Stimulated activated CD8-positive, alpha-beta memory T cell treated with anti-CD3 and anti-CD28 coated beads, Interleukin-12 subunit alpha, Interleukin-12 subunit beta, amount 100 ng/mL, for 4 hours (primary cell): ENCODE data around the gene SCN8A.
"Not testable (repeated sequence)": the region's sequence is repeated elsewhere in the genome, so short reads cannot be mapped to it uniquely, and the experiment has no call there.

Experiments
- DNase-seq: peaks from one replicate; pipeline ENCODE4 v3.0.0-alpha.2; 2020; ENCODE audit warnings: low read depth

SCN8A gene

GRCh38 chr12:51817027-51817953 is 226.3 kb downstream of the SCN8A start:
- DNase-seq: no peak

DNA sequence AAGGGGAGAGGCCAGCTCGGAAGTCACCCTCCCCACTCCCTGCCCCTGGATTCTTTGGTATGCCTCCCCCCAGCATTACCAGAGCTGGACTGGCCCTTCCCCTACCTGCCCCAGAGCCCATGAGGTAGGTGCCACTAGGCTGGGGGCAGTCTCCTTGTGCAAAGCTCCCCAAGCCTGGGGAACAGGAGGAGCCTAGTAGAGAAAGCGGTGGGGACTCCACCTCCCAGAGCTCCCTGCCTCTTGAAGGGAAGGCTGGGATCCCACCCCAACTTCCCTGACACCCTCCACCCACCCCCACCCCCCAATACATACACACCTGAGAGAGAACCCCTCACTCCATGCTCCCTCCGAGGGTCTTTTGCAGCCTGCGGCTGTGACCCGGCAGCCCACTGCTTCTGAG is 227.1 kb downstream of the SCN8A start:
- no peak for DNase-seq

GRCh38 chr12:51818566-51819300 is 227.7 kb downstream of the SCN8A start:
- no peak for DNase-seq

GRCh38 chr12:51819736-51820525 is 228.9 kb downstream of the SCN8A start:
- DNase-seq: no peak

DNA sequence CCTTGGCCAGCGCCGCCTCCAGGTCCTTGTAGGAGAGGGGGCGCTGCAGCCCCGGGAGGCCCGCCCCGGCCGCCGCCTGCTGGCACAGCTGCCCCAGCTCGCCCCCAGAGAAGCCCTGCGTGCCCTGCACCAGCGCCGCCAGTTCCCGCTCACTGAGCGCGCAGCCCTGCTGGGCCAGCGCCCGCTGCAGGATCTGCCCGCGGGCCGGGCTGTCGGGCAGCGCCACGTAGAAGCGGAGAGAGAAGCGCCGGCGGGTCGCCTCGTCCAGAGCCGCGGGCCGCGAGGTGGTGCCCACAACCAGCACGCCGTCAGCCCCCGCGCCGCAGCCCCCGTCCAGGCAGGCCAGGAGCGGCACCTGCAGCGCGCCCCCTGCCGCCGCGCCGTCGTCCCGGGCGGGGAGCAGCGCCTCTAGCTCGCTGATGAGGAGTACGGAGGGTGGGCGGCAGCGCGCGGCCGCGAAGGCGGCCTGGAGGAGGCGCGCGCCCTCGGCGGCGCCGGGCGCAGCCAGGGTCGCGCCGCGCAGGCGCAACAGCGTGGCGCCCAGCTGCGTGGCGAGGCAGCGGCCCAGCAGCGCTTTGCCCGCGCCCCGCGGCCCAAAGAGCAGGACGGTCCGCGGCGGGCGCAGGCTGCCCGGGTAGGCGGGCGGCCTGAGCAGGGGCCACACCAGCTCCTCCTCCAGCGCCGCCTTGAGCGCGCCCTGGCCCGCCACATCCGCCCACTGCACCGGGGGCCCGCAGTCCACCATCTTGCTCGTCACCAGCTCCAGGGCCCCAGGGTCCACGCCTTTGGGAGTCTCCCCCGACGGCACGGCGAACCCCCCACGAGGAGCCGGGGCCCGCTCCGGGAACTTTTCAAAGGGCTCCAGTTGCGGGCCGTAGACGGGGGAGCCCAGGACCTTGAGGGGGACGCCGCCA is 229.8 kb downstream of the SCN8A start:
- DNase-seq: peak; percentile 79

GRCh38 chr12:51821440-51822260 is 230.6 kb downstream of the SCN8A start:
- DNase-seq: peak; percentile 41

DNA sequence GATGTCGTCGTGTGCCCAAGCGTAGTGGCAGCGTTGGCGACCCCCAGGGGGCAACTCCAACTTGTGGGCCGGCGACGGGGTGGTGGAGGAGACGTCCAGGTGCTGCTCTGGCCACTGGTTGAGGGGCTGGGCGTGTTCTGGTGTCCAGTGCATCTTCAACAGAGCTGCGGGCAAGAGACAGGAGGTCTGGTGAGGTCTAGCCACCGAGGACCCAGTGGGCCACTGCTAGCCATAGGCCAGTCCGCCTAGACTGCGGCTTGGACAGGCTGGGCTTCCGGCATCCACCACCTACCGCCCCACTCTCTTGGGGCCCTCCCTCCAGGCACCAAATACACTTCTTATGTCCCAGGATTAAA is 231.2 kb downstream of the SCN8A start:
- no peak for DNase-seq

DNA sequence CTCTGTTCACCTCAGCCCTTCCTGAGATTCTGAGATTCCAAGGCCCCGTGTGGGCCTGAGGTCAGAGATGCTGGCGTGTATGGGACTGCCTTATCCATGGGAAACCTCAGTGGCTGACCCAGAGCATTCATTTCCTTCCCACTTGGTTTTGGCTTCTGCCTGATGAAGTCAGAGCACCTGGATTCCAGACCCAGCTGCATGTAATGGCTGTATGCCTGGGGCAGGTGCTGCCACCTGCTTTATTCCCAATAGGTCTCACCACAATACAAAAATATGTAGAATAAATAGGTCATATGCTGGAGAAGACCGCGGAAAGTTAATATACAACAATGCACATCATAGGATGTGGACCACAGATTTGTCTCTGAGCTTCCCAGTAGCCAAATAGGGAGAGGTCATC is 231.9 kb downstream of the SCN8A start:
- DNase-seq: no peak

DNA sequence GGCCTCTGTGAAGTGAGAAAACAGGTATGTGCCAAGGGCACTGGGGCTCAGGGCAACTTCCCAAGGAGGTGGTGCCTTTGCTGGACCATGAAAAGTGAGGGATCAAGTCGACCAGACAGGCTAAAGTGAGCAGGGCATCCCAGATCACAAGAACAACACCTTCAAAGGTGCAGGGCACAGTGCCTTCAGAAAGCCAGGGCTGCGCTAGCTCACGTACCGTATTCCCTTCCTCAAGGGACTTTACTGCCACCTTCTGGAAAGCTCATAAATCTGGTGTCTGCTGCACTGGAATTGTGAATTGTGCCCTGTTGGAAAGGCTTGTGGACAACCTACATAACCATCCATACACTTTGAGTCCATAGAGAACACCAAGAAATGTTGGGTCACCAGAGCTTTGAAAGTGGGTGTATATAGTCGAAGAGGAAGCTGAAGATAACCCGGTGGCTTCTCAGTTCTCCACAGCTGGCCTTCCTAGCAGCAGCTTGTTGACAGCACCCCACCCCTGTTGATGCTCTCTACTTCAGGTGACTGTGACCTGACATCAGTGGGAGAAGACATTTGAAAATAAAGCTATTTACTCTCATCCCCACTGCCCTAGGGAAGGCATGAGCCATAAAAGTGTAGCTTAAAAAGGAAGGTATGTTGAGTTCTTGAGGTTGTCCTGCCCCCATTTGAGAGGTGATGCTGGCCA is 233.0 kb downstream of the SCN8A start:
- no peak for DNase-seq

DNA sequence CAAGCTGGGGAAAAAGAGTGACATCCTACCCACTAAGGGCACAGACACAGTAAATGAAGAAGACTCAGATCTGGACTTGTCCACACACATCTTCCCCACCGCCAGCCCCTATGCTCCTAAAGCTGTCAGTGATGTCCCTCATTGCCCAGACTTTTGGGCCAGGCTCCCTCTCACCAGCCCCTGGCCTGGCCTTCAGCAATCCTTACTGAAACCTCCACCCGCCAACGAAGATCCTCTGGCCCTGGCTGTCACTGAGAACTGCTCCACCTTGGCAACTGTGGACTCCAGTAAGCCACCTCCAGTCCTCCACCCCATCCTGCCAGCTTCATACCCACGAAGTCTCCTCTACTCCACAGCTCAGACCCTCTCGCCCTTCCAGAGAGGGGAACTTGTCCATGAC is 234.2 kb downstream of the SCN8A start:
- no peak for DNase-seq

DNA sequence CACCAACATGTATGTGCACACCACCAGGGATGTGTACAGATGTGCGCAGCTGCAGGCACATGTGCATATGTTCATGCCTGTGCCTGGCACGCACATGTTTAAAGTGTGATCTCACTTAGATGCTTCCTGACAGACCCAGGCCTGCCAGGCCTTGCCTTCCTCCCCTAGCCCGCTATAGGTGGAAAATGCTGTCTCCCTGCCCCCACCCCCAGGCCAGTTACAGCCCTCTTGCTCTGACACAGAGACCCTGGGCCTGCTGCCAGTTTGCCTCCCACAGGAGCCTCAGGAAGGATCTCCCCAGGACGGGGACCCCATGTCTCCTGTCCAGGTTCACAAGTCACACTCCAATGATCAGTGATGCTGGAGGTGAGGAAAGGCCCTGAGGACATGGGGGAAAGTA is 235.8 kb downstream of the SCN8A start:
- no peak for DNase-seq

GRCh38 chr12:51827925-51828818 is 237.1 kb downstream of the SCN8A start:
- no peak for DNase-seq

- no peak for DNase-seq
Measured at GRCh38 chr12:51829011-51829481, 238.0 kb downstream of the SCN8A start.

DNA sequence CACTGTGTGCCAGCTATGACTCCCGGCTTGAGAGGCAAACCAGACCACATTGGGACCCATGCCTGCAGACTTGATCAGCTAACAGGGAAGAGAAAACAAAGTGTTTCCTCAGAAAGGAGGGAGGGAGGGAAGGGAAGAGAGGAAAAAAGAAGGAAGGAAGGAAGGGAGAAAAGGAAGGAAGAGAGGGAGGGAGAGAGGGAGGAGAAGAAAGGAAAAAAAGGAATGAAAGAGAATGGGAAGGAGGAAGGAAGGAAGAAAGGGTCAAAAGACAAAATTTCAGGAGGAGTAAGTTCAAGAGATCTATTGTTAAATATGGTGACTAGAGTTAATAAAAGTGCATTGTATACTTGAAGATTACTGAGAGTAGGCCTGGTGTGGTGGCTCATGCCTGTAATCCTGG is 238.6 kb downstream of the SCN8A start:
- no peak for DNase-seq

DNA sequence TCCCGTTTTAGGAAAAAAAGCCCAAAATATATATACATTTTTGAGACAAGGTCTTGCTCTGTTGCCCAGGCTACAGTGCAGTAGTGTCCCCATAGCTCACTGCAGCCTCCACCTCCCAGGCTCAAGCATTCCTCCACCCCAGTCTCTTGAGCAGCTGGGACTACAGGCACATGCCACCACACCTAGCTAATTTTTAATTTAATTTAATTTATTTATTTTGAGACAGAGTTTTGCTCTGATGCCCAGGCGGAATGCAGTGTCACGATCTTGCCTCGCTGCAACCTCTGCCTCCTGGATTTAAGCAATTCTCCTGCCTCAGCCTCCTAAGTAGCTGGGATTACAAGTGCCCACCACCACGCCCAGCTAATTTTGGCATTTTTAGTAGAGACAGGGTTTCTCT is 240.8 kb downstream of the SCN8A start:
- DNase-seq: not testable (repeated sequence)

GRCh38 chr12:51832354-51833107 is 241.5 kb downstream of the SCN8A start:
- DNase-seq: no peak

- DNase-seq: no peak
Measured at GRCh38 chr12:51833448-51834227, 242.6 kb downstream of the SCN8A start.
